ENCODE data around the gene LARP6. TPM values are rescaled to one million over a fixed set of nuclear protein-coding genes. Genes with fewer than 3 reads are reported as not detected.

The LARP6 gene
- total and polyA plus RNA-seq, 2 of the 13 experiments (the other 11 are each of a cell fraction or from before 2014, with no cell fraction given) = 2.9 to 8.2 TPM

DNA sequence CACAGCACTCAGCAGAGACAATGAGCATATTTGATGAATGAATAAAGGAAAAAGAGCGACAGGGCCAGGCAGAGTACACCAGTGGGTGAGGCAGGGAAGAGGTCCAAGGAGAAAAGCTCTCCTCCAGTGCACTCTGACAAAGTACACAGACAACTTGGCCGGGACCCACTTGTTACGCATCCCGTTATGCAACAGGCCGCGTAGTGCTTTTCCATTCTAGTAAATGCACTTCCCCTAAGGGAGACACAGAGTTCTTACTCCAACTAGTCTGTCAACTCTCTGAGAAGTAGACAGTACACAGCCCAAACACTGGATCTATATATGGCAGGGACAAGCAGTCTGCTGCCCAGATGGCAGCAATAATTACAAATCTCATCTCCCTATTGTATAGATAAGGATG is 18.5 kb downstream of the LARP6 start (continued):
- TF ChIP-seq, protein P1, sequence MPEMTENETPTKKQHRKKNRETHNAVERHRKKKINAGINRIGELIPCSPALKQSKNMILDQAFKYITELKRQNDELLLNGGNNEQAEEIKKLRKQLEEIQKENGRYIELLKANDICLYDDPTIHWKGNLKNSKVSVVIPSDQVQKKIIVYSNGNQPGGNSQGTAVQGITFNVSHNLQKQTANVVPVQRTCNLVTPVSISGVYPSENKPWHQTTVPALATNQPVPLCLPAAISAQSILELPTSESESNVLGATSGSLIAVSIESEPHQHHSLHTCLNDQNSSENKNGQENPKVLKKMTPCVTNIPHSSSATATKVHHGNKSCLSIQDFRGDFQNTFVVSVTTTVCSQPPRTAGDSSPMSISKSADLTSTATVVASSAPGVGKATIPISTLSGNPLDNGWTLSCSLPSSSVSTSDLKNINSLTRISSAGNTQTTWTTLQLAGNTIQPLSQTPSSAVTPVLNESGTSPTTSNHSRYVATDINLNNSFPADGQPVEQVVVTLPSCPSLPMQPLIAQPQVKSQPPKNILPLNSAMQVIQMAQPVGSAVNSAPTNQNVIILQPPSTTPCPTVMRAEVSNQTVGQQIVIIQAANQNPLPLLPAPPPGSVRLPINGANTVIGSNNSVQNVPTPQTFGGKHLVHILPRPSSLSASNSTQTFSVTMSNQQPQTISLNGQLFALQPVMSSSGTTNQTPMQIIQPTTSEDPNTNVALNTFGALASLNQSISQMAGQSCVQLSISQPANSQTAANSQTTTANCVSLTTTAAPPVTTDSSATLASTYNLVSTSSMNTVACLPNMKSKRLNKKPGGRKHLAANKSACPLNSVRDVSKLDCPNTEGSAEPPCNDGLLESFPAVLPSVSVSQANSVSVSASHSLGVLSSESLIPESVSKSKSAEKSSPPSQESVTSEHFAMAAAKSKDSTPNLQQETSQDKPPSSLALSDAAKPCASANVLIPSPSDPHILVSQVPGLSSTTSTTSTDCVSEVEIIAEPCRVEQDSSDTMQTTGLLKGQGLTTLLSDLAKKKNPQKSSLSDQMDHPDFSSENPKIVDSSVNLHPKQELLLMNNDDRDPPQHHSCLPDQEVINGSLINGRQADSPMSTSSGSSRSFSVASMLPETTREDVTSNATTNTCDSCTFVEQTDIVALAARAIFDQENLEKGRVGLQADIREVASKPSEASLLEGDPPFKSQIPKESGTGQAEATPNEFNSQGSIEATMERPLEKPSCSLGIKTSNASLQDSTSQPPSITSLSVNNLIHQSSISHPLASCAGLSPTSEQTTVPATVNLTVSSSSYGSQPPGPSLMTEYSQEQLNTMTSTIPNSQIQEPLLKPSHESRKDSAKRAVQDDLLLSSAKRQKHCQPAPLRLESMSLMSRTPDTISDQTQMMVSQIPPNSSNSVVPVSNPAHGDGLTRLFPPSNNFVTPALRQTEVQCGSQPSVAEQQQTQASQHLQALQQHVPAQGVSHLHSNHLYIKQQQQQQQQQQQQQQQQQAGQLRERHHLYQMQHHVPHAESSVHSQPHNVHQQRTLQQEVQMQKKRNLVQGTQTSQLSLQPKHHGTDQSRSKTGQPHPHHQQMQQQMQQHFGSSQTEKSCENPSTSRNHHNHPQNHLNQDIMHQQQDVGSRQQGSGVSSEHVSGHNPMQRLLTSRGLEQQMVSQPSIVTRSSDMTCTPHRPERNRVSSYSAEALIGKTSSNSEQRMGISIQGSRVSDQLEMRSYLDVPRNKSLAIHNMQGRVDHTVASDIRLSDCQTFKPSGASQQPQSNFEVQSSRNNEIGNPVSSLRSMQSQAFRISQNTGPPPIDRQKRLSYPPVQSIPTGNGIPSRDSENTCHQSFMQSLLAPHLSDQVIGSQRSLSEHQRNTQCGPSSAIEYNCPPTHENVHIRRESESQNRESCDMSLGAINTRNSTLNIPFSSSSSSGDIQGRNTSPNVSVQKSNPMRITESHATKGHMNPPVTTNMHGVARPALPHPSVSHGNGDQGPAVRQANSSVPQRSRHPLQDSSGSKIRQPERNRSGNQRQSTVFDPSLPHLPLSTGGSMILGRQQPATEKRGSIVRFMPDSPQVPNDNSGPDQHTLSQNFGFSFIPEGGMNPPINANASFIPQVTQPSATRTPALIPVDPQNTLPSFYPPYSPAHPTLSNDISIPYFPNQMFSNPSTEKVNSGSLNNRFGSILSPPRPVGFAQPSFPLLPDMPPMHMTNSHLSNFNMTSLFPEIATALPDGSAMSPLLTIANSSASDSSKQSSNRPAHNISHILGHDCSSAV (CRISPR knock-in tag; IDR thresholded peaks at IDR 0.05; ENCODE audit: borderline replicate concordance) = no peak

DNA sequence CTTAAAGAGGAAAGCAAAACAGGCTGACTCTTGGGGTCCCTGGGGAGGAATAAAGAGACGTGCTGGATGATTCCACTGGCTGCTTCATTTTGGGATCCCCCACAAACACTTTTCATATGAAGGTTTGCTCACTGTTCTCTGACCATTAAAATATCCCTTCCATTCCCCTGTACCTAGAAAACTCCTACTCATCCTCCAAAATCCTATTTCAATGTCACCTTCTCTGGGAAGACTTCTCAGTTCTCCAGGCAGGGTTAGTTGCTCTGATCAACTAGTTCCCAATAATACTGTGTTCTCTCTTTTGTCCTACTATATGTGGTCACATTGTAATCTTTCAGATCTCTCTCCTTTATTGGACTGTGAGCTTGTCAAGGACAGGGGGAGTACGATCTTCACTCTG is 19.0 kb downstream of the LARP6 start:
- H3K9ac ChIP-seq (ENCODE audit: insufficient read depth, low read depth, low read length) = no peak overlapping the region
- in situ Hi-C loops (cut with HindIII; ENCODE audit: extremely low pct_ligation_motif_present, low pct_unique_long_range_greater_than_20kb) = no loop called here
- H3K4me2 ChIP-seq (ENCODE audit: low read depth, low read length) = no peak overlapping the region
- no peak overlapping the region for H2AFZ ChIP-seq (ENCODE audit: low read length)
- ChIA-PET CTCF (ENCODE audit: low intra/inter-chr PET ratio, low total read pairs) (no interaction called here), POLR2A (interaction anchor here (1.5 to 6.9 kb wide), 4 partner anchors 19 to 57 kb away, joined by 4 to 69 read pairs (median 8); partner anchors contain the start of genes LARP6 and THAP10)
- no peaks in the 10 kb centered on the region for H3K79me2 ChIP-seq (ENCODE audit: insufficient read depth, low read length)
- H3K4me1 ChIP-seq (ENCODE audit: insufficient read depth, low read length) = peaks cover 38% of the 10 kb centered on the region
- no peaks in the 10 kb centered on the region for H3K27me3 ChIP-seq (ENCODE audit: control insufficient read depth in 1 of 2, insufficient read depth in 2 of 2, low read length in 2 of 2)
- no peak overlapping the region for H3K27ac ChIP-seq (ENCODE audit: extremely low read length, insufficient read depth, low read length)
- 82% methylated on average over 2 of the region's 2 CpGs for WGBS (ENCODE audit: low lambda C conversion rate)
- H4K20me1 ChIP-seq (ENCODE audit: insufficient read depth, low read length) = no peaks in the 10 kb centered on the region
- H3K4me3 ChIP-seq (replicated peaks in 1 of 3; ENCODE audit: insufficient read depth in 1 of 3, low read depth in 2 of 3, low read length in 3 of 3) = no peak overlapping the region
- H3K36me3 ChIP-seq (replicated peaks in 1 of 2; ENCODE audit: control insufficient read depth in 1 of 2, insufficient read depth in 2 of 2, low read length in 2 of 2) = no peaks in the 10 kb centered on the region
- ATAC-seq (no peak), FAIRE-seq (no peak), DNase-seq (ENCODE audit: low spot score) (no peak)
- intact Hi-C loops (cut with micrococcal nuclease; ENCODE audit: unreplicated experiment) = no loop called here
- no peaks in the 10 kb centered on the region for H3K9me3 ChIP-seq (ENCODE audit: low read length)
- no TSS peak for BruUV-seq (replicated peaks)
- TF ChIP-seq, protein P2, sequence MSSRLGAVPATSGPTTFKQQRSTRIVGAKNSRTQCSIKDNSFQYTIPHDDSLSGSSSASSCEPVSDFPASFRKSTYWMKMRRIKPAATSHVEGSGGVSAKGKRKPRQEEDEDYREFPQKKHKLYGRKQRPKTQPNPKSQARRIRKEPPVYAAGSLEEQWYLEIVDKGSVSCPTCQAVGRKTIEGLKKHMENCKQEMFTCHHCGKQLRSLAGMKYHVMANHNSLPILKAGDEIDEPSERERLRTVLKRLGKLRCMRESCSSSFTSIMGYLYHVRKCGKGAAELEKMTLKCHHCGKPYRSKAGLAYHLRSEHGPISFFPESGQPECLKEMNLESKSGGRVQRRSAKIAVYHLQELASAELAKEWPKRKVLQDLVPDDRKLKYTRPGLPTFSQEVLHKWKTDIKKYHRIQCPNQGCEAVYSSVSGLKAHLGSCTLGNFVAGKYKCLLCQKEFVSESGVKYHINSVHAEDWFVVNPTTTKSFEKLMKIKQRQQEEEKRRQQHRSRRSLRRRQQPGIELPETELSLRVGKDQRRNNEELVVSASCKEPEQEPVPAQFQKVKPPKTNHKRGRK (CRISPR knock-in tag; IDR thresholded peaks at IDR 0.05) = no peak
- TF ChIP-seq, protein P3, sequence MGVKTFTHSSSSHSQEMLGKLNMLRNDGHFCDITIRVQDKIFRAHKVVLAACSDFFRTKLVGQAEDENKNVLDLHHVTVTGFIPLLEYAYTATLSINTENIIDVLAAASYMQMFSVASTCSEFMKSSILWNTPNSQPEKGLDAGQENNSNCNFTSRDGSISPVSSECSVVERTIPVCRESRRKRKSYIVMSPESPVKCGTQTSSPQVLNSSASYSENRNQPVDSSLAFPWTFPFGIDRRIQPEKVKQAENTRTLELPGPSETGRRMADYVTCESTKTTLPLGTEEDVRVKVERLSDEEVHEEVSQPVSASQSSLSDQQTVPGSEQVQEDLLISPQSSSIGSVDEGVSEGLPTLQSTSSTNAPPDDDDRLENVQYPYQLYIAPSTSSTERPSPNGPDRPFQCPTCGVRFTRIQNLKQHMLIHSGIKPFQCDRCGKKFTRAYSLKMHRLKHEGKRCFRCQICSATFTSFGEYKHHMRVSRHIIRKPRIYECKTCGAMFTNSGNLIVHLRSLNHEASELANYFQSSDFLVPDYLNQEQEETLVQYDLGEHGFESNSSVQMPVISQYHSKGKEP (CRISPR knock-in tag; IDR thresholded peaks at IDR 0.05) = no peak
- TF ChIP-seq JUND (CRISPR knock-in tag; IDR thresholded peaks at IDR 0.05) (no peak), SMARCE1 (IDR thresholded peaks at IDR 0.05; ENCODE audit: borderline replicate concordance) (no peak), RXRB (CRISPR knock-in tag; IDR thresholded peaks at IDR 0.05; ENCODE audit: borderline replicate concordance) (no peak), CCDC6 (CRISPR knock-in tag; IDR thresholded peaks at IDR 0.05) (no peak), NPAS2 (CRISPR knock-in tag; IDR thresholded peaks at IDR 0.05; ENCODE audit: borderline replicate concordance) (no peak), SP1 (IDR thresholded peaks at IDR 0.05) (no peak), SP1 (CRISPR knock-in tag; IDR thresholded peaks at IDR 0.05) (no peak), NFYB (CRISPR knock-in tag; IDR thresholded peaks at IDR 0.05) (no peak), EEA1 (CRISPR knock-in tag; IDR thresholded peaks at IDR 0.05; ENCODE audit: borderline replicate concordance) (no peak)
